ENCODE data around the gene HOXB6. TPM values are rescaled to one million over a fixed set of nuclear protein-coding genes. Genes with fewer than 3 reads are reported as not detected.
A peak's percentile ranks its signal among the peaks of the same experiment; 100 is the strongest.

HOXB6 gene
- total RNA-seq, 4 donors from 2014 or later: 9.2 to 22.7 (median 15.5) TPM

DNA sequence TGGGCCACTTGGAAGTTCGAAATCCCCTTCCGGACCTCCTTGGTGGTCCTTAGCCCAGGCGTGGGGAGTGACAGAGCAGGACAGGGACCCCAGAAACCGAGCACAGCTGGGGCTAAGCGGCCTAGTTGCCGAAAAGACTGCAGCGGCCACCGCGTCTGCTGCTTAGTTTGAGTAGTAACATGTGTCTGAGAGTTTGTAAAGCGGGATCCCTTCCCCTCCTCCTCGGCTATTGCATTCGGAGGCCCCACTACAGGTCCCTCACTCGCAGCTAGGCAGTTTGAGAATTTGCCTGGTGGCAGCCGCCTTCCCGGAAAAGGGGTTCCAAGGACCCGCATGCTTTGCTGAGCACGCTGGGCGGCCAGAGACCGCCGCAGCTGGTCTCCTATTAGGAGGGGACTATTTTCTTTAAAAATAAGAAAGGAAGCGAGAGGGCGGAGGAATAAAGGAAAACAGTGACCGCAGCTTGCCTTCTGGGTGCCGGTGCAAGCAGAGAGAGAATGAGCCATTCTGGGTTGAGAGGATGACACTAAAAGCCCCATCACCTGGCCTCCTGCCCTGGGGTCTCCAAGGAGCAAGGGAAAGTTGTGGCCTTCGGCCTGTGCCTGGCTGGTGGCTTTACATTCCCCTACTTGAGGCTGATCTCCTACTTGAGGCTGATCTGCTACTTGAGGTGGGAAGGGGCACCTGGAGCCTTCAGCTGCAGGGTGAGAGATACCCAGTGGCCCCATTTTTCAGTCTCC, 10.1 kb downstream of the HOXB6 start:
- TF ChIP-seq, protein P1, sequence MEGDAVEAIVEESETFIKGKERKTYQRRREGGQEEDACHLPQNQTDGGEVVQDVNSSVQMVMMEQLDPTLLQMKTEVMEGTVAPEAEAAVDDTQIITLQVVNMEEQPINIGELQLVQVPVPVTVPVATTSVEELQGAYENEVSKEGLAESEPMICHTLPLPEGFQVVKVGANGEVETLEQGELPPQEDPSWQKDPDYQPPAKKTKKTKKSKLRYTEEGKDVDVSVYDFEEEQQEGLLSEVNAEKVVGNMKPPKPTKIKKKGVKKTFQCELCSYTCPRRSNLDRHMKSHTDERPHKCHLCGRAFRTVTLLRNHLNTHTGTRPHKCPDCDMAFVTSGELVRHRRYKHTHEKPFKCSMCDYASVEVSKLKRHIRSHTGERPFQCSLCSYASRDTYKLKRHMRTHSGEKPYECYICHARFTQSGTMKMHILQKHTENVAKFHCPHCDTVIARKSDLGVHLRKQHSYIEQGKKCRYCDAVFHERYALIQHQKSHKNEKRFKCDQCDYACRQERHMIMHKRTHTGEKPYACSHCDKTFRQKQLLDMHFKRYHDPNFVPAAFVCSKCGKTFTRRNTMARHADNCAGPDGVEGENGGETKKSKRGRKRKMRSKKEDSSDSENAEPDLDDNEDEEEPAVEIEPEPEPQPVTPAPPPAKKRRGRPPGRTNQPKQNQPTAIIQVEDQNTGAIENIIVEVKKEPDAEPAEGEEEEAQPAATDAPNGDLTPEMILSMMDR (IDR thresholded peaks at IDR 0.05): no peak
- DNase-seq (ENCODE audit: low spot score): no peak
- no peak for ATAC-seq (ENCODE audit: low FRiP score)

DNA sequence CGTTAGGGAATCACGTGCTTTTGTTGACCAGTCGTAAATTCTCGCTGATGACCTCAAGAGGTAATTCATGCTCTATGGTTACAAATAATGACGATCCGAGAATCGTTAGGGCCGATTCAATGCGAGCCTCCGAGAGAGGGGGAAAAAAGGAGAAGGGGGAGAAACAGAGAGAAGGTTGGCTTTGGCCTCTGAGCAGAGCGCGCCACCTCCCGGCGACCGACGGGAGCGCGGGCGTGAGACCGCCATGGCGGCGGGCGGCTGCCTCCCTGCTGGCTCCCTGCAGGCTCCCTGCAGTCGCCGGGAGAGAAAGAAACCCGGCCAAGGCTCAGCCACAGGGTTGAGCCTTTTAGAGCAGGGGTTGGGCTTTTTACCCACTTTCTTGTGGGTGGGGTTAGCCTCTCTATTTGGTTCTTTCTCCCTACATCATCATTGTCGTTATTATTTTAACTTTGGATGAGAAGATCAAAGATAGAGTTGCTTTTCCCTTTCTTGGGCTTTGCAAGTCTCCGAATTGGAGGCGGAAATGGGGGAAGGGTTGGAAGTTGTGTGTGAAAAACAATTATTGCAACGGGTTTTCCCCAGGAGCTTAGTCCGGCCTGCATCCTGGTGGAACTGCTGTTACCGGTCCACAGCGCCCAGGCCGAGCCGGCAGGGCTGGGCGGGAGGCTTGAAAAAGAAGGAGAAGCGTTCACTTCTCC, 10.8 kb downstream of the HOXB6 start:
- TF ChIP-seq, protein P1 (IDR thresholded peaks at IDR 0.05): peak in 2 of 3 donors; percentile 67 to 68
- DNase-seq (ENCODE audit: low spot score) (no peak), ATAC-seq (ENCODE audit: low FRiP score) (peak; percentile 63)

DNA sequence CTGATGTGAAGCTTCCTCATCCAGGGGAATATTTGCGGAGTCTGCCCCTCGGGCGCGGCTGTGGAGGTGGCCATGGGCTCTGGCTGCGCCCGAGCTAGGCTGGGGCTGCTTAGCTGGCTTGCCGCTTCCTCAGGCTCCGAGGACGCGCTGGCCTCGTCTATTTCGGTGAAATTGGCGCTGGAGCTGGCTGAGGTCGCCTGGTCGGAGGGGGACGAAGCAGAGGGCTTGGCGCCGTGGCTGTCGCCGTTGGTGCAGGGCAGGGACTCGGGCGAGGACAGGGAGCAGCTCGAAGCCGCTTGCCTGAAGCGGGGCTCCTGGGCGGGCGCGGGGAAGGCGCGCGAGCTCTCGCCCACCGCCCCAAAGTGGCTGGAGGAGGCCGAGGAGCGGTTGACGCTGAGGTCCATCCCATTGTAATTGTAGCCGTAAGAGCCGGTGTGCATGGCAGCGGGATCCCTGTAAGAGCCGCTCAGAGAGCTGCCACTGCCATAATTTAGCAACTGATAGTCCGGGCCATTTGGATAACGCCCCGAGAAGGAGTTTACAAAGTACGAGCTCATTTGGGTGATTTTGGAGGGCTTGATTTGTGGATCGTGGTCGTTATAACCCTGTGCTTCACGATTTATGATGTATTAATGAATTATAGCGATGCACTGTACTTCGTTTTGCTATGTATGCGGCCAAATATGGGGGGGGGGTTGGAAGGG, 11.5 kb downstream of the HOXB6 start, which contains the start of gene HOXB5:
HOXB5 (minus strand) TSS at position 654 of the 704 bp plus-strand sequence; CDS start at position 557, 97 bp downstream.
- DNase-seq (ENCODE audit: low spot score): no peak
- TF ChIP-seq, protein P1 (IDR thresholded peaks at IDR 0.05): no peak
- no peak for ATAC-seq (ENCODE audit: low FRiP score)

DNA sequence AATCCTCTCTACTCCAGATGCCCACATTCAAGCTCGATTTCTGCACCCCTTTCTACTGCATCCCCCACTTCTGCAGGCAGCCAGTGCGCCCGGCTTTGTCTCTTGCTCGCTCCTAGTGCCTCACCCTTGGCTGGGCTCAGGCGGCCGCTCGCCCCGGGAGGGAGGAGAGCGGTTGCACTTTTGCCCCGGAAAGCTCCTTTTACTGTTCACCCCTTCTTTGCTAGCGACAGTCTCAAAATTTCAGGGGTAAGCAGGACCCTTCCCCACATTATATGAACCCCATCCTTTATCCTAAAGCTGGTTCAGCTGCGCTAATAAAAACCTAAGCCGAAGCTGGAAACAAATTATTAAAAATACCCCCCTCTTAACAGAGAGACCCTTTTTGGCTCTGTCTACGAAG, 12.2 kb downstream of the HOXB6 start:
- DNase-seq (ENCODE audit: low spot score) (no peak), ATAC-seq (ENCODE audit: low FRiP score) (no peak)
- TF ChIP-seq, protein P1 (IDR thresholded peaks at IDR 0.05): no peak

DNA sequence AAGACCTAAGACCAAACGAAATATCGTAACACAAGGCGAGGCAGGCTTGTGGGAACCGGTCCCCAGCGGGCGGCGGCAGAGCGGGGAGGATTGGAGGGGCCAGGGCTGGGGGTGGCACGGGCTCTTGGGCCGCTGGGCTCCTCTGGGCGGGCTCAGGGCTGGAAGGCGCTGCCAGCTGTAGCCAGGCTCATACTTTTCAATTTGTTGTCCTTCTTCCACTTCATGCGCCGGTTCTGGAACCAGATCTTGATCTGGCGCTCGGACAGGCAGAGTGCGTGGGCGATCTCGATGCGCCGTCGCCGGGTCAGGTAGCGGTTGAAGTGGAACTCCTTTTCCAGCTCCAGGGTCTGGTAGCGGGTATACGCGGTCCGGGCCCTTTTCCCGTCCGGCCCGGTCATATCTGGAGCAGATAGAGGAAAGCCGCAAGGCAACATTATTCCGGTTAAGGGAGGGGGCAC, 12.7 kb downstream of the HOXB6 start:
- DNase-seq (ENCODE audit: low spot score): no peak
- no peak for ATAC-seq (ENCODE audit: low FRiP score)
- TF ChIP-seq, protein P1 (IDR thresholded peaks at IDR 0.05): no peak

DNA sequence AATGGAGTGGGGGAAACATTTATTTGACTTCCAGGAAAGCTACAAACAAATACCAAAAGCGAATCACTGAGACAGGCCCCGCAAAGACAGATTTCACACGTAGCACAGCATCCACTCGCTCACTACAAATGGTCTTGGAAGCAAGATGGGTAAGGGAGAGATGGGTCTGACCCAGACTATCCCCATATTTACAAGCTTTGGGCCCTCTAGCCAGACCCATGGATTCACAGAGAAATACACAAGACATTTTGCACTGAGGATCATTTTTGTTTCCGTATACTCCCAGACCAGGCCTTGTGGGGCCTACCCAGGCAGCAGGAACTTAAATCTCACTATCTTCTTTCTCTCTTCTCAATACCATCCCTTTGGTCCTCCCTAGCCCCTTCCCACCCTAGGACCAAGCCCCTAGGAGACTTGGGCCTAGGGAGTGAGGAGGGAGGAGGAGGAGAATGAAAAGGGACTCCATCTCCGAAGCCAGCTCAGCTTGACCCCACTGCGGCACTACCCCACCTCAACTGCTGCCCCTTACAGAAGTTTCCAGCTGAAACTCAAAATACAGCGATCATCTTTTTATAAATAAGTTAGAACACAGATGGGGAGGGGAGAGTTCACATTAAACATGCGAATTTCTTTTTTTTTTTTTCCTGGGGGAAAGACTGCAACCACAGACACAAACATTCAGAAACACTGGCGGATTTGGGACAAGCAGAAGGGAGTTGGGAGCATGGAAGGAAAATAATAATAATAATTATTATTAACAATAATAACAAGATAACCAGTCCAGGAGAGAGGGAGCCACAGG, 13.3 kb downstream of the HOXB6 start:
- TF ChIP-seq, protein P1 (IDR thresholded peaks at IDR 0.05): no peak
- no peak for ATAC-seq (ENCODE audit: low FRiP score)

More for the DNA sequence above, 13.3 kb downstream of the HOXB6 start:
- DNase-seq (ENCODE audit: low spot score): no peak

Measured in omental fat pad (tissue), 4 donors.